Fibroblast of pulmonary artery (primary cell): ENCODE results near the gene TCF4.
A peak's percentile ranks its signal among the peaks of the same experiment; 100 is the strongest.

Experiments
- DNase-seq: peaks from one replicate; pipeline ENCODE4 v3.0.0-alpha.2; 2010; ENCODE audit warnings: low read depth
- H3K4me3 ChIP-seq: replicated peaks from 2 replicates; pipeline ENCODE4 v1.5.1; 2011; ENCODE audit warnings: low read depth, mild to moderate bottlenecking, control low read depth, low read length, moderate library complexity
- CTCF ChIP-seq: IDR thresholded peaks from 2 replicates; pipeline ENCODE4 v1.5.1; 2011; ENCODE audit warnings: mild to moderate bottlenecking, control low read depth, low read length, inconsistent platforms; ENCODE audit errors: missing control alignments

TCF4 gene

DNA sequence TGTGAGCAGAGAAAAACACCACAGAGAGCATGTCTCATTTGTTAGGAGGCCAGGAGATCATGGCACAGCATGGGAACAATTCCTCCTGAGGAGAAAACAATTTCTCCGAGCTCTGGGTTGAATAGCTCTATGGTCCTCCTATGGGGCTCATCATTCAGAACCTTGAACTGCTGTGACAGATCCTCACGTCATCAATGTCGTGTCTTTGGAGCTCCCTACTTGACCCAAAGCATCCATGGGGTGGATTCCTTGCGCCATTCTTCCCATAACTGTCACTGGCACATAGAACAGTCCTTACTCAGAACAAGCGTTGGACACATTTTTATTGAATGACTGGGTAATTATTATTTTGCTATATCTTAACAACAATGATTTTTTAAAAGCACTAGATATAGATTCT is 15.8 kb upstream of the TCF4 start:
- H3K4me3 ChIP-seq, result no peak overlapping the region
- TF ChIP-seq CTCF, result no peak
- no peak for DNase-seq

- no peak for DNase-seq
- TF ChIP-seq CTCF, result no peak
- no peak overlapping the region for H3K4me3 ChIP-seq
These were observed 5.9 kb upstream of the TCF4 start for GRCh38 chr18:55593888-55594287.

DNA sequence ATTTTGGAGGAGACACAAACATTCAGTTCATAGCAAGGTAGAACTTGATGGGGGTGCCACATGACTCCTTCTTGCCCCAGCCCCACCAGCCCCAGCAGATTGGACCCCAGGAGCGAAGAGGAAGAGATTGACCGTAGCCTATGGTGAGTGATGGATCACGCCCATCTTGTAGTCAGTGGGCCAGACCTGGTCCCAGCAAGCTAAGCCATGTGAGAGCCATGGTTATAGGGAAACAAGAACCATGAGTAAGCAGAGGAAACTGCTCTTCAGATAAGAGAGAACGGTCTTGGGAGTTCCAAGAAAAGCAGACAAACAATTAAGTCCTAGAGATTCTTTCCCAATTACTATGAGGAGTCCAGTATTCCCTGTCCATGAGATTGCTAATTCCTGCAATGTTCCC is 4.6 kb upstream of the TCF4 start:
- DNase-seq, result peak; percentile 84
- H3K4me3 ChIP-seq, result no peak overlapping the region
- no peak for TF ChIP-seq CTCF

DNA sequence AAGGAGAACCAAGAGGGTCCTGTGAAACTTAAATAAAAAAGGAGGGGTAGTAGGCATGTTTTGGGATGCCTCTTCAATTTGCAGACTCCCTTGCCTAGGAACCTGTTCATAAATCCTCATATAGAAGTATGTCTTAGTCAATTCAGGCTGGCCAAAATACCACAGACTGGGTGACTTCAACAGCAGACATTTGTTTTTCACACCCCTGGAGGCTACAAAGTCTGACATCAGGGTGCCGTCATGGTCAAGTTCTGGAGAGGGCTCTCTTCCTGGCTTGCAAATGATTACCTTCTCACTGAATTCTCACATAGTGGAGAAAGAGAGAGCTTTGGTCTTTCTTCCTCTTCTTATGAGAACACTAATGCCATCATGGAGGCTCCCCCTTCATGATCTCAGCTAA is 4.1 kb upstream of the TCF4 start:
- DNase-seq, result no peak
- TF ChIP-seq CTCF, result no peak
- H3K4me3 ChIP-seq, result no peak overlapping the region

GRCh38 chr18:55589625-55590291 is 1.8 kb upstream of the TCF4 start:
- H3K4me3 ChIP-seq, result peak overlapping the region; percentile 69
- DNase-seq, result peak; percentile 98
- no peak for TF ChIP-seq CTCF

GRCh38 chr18:55588870-55589595 is 1.0 kb upstream of the TCF4 start:
- DNase-seq, result no peak
- no peak for TF ChIP-seq CTCF
- peak overlapping the region; percentile 69 for H3K4me3 ChIP-seq
